H54 (cell line): ENCODE results near the gene GRIK5.

Experiments used
- DNase-seq: peaks from one replicate; pipeline ENCODE4 v3.0.0; 2011; ENCODE audit warnings: low spot score, mixed read lengths; ENCODE audit not compliant: insufficient read length
- FAIRE-seq: peaks from 3 replicates; lab custom pipeline; 2011; peaks lifted over from hg19 to GRCh38; lab: Jason Lieb, UNC
- POLR2A ChIP-seq: IDR thresholded peaks from 2 replicates; pipeline ENCODE4 v1.6.1; 2011; ENCODE audit warnings: low read depth, mild to moderate bottlenecking, low read length

The GRIK5 gene

GRCh38 chr19:42040031-42040430 lies 30.0 kb downstream of the GRIK5 start:
- no peak for TF ChIP-seq POLR2A
- DNase-seq = no peak
- FAIRE-seq = no peak

DNA sequence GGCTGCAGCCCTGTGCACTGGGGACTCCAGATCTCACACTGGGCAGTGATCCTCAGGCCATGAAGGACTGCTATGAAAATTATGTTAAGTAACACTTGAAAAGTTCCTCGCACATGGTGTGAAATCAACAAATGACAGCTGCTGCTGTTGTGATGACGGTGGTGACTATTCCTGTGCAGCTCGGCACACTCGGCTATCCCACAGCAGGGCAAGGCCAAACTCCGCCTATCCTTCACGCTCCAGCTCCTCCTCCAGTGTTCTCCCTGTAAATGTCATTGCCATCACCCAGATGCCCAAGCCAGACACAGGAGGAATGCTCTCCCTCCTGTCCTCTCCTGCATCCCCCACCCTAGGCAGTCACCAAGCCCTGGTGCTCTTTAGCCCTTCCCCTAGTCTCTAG lies 31.3 kb downstream of the GRIK5 start:
- FAIRE-seq = no peak
- TF ChIP-seq POLR2A = no peak
- no peak for DNase-seq

DNA sequence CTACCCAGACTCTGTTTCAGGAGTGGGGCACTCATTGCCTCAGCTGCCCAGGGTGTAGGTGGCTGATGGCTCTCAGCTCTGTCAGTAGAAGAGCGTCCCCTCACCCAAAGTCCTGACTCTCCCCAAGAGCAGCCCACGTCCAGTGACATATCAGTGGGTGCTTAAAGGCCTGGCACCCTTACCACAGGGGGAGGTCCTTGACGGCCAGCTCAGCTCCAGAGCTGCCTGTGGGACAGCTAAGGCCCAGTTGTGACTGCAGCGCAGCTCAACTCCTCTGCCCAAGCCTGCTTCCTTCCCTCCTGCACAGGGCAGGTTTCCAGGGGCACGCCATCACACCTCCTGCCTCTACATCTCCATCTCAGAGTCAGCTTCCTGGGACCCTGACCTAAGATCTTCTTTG lies 32.4 kb downstream of the GRIK5 start:
- no peak for DNase-seq
- TF ChIP-seq POLR2A = no peak
- FAIRE-seq = no peak

- DNase-seq (peak; percentile 91), FAIRE-seq (peak; percentile 64)
Measured at GRCh38 chr19:42034640-42035391, 35.2 kb downstream of the GRIK5 start.

- no peak for FAIRE-seq
- no peak for DNase-seq
- TF ChIP-seq POLR2A = no peak
Measured at GRCh38 chr19:42033413-42033812, 36.6 kb downstream of the GRIK5 start.

DNA sequence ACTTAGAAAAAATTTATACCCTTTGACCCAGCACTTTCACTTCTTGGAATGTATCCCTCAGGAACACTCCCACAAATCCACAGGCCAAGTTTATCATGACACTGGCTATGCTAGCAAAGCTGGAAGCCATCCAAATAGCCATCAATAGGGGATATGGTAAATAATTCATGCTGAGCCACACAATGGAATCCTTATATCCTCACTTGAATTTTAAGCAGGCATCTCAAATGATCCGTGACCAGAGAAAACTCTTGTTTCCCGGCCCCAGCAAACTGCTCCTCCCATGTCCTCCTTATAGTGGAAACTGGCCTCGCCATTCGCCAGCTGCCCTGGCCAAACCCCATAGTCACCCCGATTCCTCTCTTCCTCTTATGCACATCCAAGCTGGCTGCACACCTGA lies 37.6 kb downstream of the GRIK5 start:
- DNase-seq (no peak), FAIRE-seq (no peak)
- TF ChIP-seq POLR2A = no peak

- TF ChIP-seq POLR2A = no peak
- DNase-seq = no peak
- no peak for FAIRE-seq
Measured at GRCh38 chr19:42030645-42031440, 39.2 kb downstream of the GRIK5 start.

GRCh38 chr19:42028304-42029216 lies 41.4 kb downstream of the GRIK5 start:
- DNase-seq (peak; percentile 58), FAIRE-seq (no peak)
- no peak for TF ChIP-seq POLR2A

GRCh38 chr19:42024622-42025111 lies 45.3 kb downstream of the GRIK5 start:
- FAIRE-seq (no peak), DNase-seq (peak; percentile 58)
- TF ChIP-seq POLR2A = no peak

GRCh38 chr19:42023943-42024260 lies 46.1 kb downstream of the GRIK5 start:
- no peak for DNase-seq
- no peak for TF ChIP-seq POLR2A
- no peak for FAIRE-seq

DNA sequence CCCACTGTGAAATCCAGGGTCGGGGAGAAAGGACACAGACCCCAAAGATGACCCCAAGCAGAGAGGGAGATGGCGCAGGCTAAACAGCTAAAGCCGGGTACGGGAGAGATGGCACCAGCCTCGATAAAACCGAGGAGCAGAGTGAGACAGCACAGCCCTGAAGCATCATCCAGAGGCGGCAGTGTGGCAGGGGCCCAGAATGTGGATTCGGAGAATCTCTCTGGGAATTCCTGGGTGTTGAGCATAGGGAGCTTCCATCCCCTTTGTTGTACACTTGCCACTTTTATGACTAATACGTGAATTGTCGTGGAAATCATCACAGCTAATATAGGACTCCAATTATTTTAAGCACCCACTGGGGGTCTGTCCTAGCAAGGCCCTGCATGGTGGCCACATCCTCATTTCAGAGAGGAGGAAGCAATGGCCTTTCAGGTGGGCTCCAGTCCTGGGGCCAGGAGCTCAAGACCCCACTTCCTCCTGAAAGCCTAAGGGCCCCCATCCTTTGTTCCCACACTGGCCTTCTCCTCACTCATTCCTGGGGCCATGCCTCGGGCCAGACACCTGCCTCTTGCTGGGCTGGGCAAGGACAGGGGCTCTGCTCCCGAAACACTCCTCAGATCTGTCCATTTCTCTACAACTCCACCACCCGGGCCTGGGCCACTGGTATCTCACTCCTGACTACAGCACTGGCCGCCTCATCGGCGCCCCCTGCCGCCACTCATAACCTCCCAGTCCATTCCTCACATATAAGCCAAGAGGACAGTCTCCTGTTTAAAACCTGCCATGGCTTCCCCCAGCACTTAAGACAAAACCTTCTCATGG lies 46.7 kb downstream of the GRIK5 start:
- FAIRE-seq (no peak), DNase-seq (no peak)
- no peak for TF ChIP-seq POLR2A

- DNase-seq (no peak), FAIRE-seq (no peak)
Measured at GRCh38 chr19:42022616-42023015, 47.4 kb downstream of the GRIK5 start.

GRCh38 chr19:42021185-42021584 lies 48.8 kb downstream of the GRIK5 start:
- FAIRE-seq (no peak), DNase-seq (no peak)
- no peak for TF ChIP-seq POLR2A

More at GRCh38 chr19:42022616-42023015, 47.4 kb downstream of the GRIK5 start:
- TF ChIP-seq POLR2A = no peak
